HG03469 (cell line): ENCODE results near the gene ALOXE3.
"Not testable (repeated sequence)": the region's sequence is repeated elsewhere in the genome, so short reads cannot be mapped to it uniquely, and the experiment has no call there.

Source experiments
- ATAC-seq: cut with Tn5 transposase; IDR thresholded peaks from one replicate; pipeline ENCODE4 v1.9.1; 2021; ENCODE audit warnings: mild to moderate bottlenecking, moderate library complexity, moderate number of reproducible peaks; ENCODE audit not compliant: unreplicated experiment

ALOXE3 gene

GRCh38 chr17:8073627-8074484 lies 44.5 kb downstream of the ALOXE3 start:
- no peak for ATAC-seq

GRCh38 chr17:8072729-8073461 lies 45.4 kb downstream of the ALOXE3 start:
- no peak for ATAC-seq

GRCh38 chr17:8072341-8072728 lies 46.0 kb downstream of the ALOXE3 start:
- no peak for ATAC-seq

GRCh38 chr17:8071496-8071895 lies 46.8 kb downstream of the ALOXE3 start:
- ATAC-seq = no peak

GRCh38 chr17:8069587-8069860 lies 48.8 kb downstream of the ALOXE3 start:
- ATAC-seq = no peak

- ATAC-seq = no peak
These were observed 49.4 kb downstream of the ALOXE3 start for GRCh38 chr17:8068736-8069586.

GRCh38 chr17:8067806-8068205 lies 50.5 kb downstream of the ALOXE3 start:
- ATAC-seq = no peak

GRCh38 chr17:8066841-8067775 lies 51.2 kb downstream of the ALOXE3 start:
- ATAC-seq = no peak

GRCh38 chr17:8064561-8065019 lies 53.7 kb downstream of the ALOXE3 start:
- no peak for ATAC-seq

GRCh38 chr17:8063761-8064534 lies 54.4 kb downstream of the ALOXE3 start:
- ATAC-seq = no peak

- ATAC-seq = no peak
These were observed 55.4 kb downstream of the ALOXE3 start for GRCh38 chr17:8062807-8063483.

- ATAC-seq = no peak
These were observed 55.9 kb downstream of the ALOXE3 start for GRCh38 chr17:8062435-8062806.

- ATAC-seq = not testable (repeated sequence)
These were observed 56.5 kb downstream of the ALOXE3 start for GRCh38 chr17:8061851-8062250.

- no peak for ATAC-seq
These were observed 58.0 kb downstream of the ALOXE3 start for GRCh38 chr17:8060274-8060673.

- no peak for ATAC-seq
These were observed 59.2 kb downstream of the ALOXE3 start for GRCh38 chr17:8059131-8059530.

- no peak for ATAC-seq
These were observed 60.6 kb downstream of the ALOXE3 start for GRCh38 chr17:8057691-8058114.

GRCh38 chr17:8056976-8057625 lies 61.2 kb downstream of the ALOXE3 start:
- ATAC-seq = no peak

GRCh38 chr17:8056232-8056975 lies 61.9 kb downstream of the ALOXE3 start:
- no peak for ATAC-seq
